NCI-H1417 treated with DMSO at 0.1 percent for 48 hours (cell line): ENCODE data around the gene GADD45A.

Source experiments
- DNase-seq: peaks from one replicate; lab custom pipeline; 2025; lab: John Stamatoyannopoulos, UW

Gene GADD45A

DNA sequence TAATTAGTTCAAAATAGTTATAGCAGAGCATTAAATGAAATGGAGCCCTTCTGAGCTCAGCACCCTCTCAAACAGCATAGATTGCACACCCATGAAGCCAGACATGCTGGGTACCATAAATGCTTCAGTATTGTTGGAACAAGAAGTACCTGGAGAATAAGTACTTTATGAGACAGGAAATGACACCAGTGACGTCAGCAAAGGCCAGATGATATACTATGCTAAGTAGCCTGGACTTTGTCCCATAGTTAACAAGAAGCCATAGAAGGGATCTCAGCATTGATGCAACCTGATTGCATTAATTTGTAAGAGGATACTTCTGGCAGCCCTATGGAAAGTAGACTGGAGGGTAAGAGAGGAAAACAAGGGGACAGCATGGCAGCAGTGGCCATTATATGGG lies 16.3 kb upstream of the GADD45A start:
- no peak for DNase-seq

DNA sequence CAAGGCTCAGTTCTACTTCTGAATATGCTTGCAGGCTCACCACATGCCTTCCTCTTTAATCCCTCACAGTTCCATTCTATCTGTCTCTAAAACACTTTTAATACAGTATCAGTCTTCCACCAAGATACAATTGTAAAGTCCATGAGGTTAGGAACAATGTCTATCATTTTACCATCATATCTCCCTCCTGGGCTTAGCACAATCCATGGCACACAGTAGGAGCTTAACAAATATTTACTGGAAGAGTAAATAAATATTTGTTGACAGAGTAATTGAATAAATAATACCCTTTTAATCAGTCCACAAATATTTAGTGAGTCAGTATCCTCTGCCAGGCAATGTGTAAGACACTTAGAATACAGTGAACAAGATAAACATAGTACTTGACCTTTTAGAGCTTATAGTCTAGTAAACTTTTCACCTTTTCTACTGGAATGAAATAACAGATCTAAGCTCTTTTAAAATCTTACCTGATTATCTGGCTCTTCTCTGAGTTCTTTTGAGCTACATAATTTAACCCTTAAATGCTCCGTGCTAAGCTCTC lies 12.7 kb upstream of the GADD45A start:
- DNase-seq, result no peak

DNA sequence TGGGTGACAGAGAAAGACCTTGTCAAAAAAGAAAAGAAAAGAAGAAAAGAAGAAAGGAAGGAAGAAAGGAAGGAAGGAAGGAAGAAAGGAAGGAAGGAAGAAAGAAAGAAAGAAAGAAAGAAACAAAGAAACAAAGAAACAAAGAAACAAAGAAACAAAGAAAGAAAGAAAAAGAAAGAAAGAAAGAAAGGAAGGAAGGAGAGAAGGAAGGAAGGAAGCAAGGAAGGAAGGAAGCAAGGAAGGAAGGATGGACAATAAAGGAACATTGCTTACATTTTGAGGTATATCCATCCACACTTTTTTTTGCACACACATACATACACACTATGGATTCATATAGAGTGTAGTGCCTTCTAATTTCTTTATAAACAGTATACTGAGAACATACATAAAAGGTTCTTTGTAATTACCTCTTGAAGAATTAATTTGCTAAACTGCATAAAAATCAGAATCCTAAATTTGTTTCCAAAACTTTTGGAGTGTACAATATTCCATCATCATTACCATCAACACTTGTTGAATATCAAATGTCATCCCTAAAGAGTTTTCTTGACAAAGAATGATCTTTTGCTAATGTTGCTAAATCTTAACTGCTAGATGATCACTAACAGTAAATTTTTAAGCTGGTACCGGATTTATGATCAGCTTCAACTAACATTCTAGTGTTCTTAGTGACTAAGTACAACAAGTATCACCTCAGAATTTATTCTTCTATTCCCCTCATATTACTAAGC lies 11.4 kb upstream of the GADD45A start:
- no peak for DNase-seq

DNA sequence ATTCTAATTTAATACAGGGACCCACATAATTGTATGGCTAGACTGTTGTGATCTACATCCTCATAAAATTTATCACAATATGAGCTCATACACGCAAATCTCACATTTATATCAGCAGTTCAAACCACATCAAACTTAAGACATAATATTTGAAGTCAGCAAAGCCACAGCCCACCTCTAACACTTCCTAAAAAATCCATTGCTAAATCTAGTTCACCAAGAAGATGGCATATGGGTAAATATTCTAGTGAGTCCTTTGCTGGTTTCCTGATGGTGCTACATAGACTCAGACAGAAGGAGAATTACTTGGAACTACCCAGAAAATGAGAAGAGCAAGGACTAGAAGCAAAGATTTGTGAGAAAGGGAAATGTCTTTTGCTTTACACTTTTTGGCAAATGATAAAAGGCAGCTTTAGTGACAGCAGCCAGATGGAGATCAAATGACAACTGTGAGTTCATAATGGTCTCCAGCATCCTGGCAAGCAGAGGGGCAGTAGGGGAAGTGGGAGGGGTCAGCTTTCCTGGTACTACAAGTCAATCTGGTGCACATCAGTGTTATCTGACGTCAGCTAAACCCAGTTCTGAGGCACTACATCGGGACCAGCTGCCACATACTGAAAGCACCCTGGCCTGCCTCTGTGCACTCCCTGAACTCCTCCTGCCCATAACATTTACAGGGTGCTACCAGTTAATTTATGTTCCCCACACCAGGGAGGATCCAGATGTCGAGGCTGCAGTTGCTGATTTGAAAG lies 10.6 kb upstream of the GADD45A start:
- DNase-seq, result no peak

GRCh38 chr1:67675800-67676199 lies 9.2 kb upstream of the GADD45A start:
- no peak for DNase-seq

- DNase-seq, result no peak
These were observed 8.7 kb upstream of the GADD45A start for GRCh38 chr1:67676287-67676686.

GRCh38 chr1:67676946-67677345 lies 8.1 kb upstream of the GADD45A start:
- no peak for DNase-seq

DNA sequence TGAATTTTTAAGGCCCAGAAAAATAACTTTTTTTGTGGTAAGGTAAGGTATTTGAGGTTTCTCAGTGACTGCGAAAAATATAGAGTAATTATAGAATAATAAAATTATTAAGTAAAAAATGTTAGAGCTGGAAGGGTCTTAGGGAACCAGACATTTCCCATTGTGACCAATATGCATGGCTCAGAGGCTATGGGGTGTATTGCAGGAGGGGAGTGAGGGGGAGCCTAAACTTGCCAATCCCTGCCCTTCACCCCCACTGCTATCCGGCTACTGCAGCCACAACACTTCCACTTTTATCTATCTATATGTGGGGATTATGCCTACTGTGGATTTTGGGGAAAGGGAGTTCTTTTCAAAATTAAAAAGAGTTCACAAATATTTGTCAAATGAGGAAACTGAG lies 7.6 kb upstream of the GADD45A start:
- DNase-seq, result no peak

- DNase-seq, result no peak
These were observed 7.1 kb upstream of the GADD45A start for GRCh38 chr1:67677930-67678329.

GRCh38 chr1:67679691-67680090 lies 5.3 kb upstream of the GADD45A start:
- DNase-seq, result no peak

- DNase-seq, result no peak
These were observed 4.5 kb upstream of the GADD45A start for GRCh38 chr1:67680486-67680885.

GRCh38 chr1:67682659-67683197 lies 2.3 kb upstream of the GADD45A start:
- DNase-seq, result no peak

- no peak for DNase-seq
These were observed 1.7 kb upstream of the GADD45A start for GRCh38 chr1:67683316-67683715.

DNA sequence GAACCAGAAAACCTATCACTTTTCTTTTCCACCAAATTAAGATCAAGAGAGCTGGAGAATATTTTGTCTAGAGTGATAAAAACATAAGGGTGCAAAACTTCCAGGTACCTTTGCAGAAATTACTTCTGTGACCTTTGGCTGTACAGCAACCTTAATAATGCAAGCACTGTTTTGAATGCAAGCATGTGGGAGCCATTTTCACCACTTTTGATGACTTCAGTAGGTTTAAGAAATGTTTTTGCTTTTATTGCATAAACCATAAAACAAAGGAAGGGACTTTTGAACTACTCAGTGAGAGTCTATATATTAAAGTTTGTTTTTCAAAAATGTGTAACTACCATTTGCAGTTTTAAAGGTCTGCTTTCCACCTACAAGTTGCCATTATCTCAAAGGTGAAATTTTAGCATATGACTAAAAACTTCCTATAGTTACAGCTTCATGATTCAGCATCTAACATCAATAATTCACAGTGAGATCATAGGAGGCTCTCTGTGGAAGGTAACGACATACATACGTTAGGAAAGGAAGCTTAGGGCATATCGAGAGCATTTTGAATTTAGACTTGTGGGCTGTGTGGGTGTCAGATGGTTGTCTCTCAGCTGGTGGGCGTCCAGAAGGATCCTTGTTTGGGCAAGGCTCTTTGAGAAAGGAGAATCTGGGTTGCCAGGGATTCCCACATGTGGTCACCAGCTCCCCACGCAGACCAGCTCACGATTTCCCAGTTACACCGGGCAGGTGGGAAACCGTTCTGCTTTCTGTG lies 1.1 kb upstream of the GADD45A start:
- no peak for DNase-seq

GRCh38 chr1:67684526-67685066 lies 405 bp upstream of the GADD45A start:
- no peak for DNase-seq

DNA sequence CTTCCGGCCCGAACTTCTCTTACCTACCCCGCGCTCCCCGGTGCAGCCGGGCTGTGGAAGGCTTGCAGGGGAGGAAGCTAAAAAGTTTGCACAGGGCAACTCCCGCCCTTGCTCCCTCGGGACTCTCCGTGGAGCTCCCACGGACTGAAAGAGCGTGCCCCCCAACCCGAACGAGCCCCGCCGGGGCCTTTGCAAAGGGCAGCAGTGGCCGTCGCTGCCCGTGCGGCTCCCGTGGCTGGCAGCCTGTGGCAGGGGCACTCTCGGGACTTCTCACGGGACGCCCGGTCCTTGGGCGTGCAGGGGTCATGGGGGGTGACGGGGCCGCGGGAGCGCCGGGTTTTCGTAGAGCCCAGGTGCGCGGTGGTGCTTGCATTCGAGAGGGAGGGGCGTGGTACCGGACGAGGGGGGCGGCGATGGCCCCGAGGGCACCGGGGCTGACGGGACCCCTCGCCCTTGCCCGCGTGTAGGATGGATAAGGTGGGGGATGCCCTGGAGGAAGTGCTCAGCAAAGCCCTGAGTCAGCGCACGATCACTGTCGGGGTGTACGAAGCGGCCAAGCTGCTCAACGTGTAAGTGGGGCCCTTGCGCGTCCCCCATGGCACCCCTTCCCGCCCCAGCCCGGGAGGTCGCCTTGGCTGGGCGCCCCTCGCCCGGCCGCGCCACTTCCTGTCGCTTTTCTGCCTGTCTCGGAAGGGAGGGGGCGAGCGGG lies 711 bp downstream of the GADD45A start:
- DNase-seq, result no peak

DNA sequence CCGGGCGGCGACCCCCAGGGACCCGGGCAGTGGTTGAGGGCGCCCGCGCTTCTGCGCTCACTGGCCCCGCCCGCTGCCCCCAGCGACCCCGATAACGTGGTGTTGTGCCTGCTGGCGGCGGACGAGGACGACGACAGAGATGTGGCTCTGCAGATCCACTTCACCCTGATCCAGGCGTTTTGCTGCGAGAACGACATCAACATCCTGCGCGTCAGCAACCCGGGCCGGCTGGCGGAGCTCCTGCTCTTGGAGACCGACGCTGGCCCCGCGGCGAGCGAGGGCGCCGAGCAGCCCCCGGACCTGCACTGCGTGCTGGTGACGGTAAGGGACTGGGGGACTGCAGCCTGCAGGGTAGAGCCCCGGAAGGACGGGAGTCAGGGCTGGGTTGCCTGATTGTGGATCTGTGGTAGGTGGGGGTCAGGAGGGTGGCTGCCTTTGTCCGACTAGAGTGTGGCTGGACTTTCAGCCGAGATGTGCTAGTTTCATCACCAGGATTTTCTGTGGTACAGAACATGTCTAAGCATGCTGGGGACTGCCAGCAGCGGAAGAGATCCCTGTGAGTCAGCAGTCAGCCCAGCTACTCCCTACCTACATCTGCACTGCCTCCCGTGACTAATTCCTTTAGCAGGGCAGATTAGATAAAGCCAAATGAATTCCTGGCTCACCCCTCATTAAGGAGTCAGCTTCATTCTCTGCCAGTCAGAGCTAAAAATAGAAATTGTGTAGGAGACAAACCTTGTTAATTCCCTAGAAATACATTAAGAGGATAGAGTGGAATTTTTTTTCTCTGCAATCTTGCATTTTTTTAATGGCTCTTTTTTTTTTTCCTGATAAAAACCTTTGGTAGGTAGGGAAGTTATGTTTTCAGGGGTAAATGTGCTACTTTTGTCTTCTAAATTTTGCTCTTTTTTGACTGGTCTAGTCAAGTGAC lies 1.5 kb downstream of the GADD45A start:
- peak; percentile 65 for DNase-seq

GRCh38 chr1:67687198-67687545 lies 2.2 kb downstream of the GADD45A start:
- DNase-seq, result no peak

GRCh38 chr1:67687649-67688048 lies 2.6 kb downstream of the GADD45A start:
- DNase-seq, result no peak

GRCh38 chr1:67688526-67689219 lies 3.7 kb downstream of the GADD45A start:
- DNase-seq, result no peak
